ENCODE results near the gene NCOA5. TPM values are rescaled to one million over a fixed set of nuclear protein-coding genes. Genes with fewer than 3 reads are reported as not detected.

NCOA5 gene
- total and polyA plus RNA-seq, 10 of the 15 experiments (the other 5 are each of a cell fraction or from before 2014, with no cell fraction given) = 7.7 to 38.1 (median 30.1) TPM

- TF ChIP-seq BCLAF1 (IDR thresholded peaks at IDR 0.05) = no peak
Observed at GRCh38 chr20:46074006-46074405, 15.8 kb downstream of the NCOA5 start (continued).

GRCh38 chr20:46073443-46073842 lies 16.3 kb downstream of the NCOA5 start:
- no peaks in the 10 kb centered on the region for H3K4me1 ChIP-seq (ENCODE audit: control insufficient read depth, insufficient read depth, low read length)
- no peak for FAIRE-seq
- no peaks in the 10 kb centered on the region for H3K79me2 ChIP-seq (ENCODE audit: control insufficient read depth, insufficient read depth, low read length)
- H3K4me3 ChIP-seq = no peak overlapping the region
- peaks cover 4 to 34% of the 10 kb centered on the region in 2 experiments for H3K36me3 ChIP-seq (ENCODE audit: control insufficient read depth in 2 of 2, insufficient read depth in 2 of 2, low read length in 1 of 2)
- DNase-seq (ENCODE audit: low read depth, low spot score) = no peak
- no peaks in the 10 kb centered on the region for H3K9me3 ChIP-seq (replicated peaks; ENCODE audit: control insufficient read depth, insufficient read depth, low read length)
- no peak overlapping the region for H3K4me2 ChIP-seq (ENCODE audit: control insufficient read depth, insufficient read depth)
- no peaks in the 10 kb centered on the region for H3K27me3 ChIP-seq (replicated peaks in 1 of 2; ENCODE audit: control insufficient read depth in 2 of 2, insufficient read depth in 2 of 2, low read length in 1 of 2)
- intact Hi-C loops (cut with micrococcal nuclease; ENCODE audit: unreplicated experiment) (no loop called here), in situ Hi-C loops (cut with MboI) (no loop called here)
- CTCF ChIA-PET = no interaction called here
- 96% methylated on average over 3 of the region's 3 CpGs for WGBS (ENCODE audit: insufficient coverage, insufficient replicate concordance, low lambda C conversion rate, missing lambda C conversion rate)
- H4K20me1 ChIP-seq (ENCODE audit: control insufficient read depth, insufficient read depth) = no peaks in the 10 kb centered on the region
- RAD21 ChIA-PET (ENCODE audit: unreplicated experiment) = no interaction called here
- no TSS peak for BruUV-seq (replicated peaks)
- no peak overlapping the region for H2AFZ ChIP-seq (ENCODE audit: control insufficient read depth, low read depth, low read length)
- POLR2A ChIA-PET = no interaction called here
- SMC1A ChIA-PET (ENCODE audit: uncharacterized antibody, unreplicated experiment) = no interaction called here
- no peak for ATAC-seq
- no peak overlapping the region for H3K27ac ChIP-seq (ENCODE audit: control insufficient read depth, insufficient read depth)
- H3K9ac ChIP-seq (ENCODE audit: control insufficient read depth, insufficient read depth, low read length) = no peak overlapping the region
- TF ChIP-seq IRF3 (IDR thresholded peaks at IDR 0.05) (no peak), SPI1 (IDR thresholded peaks at IDR 0.05; ENCODE audit: borderline replicate concordance, insufficient read depth, low read depth, low read length) (no peak), CEBPB (IDR thresholded peaks at IDR 0.05; ENCODE audit: borderline replicate concordance in 1 of 2, low read depth in 2 of 2, low read length in 2 of 2) (no peak), ZSCAN29 (IDR thresholded peaks at IDR 0.05) (no peak), SMAD1 (IDR thresholded peaks at IDR 0.05; ENCODE audit: low read depth, partially characterized antibody) (no peak), BRCA1 (IDR thresholded peaks at IDR 0.05; ENCODE audit: low read depth, low read length) (no peak), JUND (IDR thresholded peaks at IDR 0.05; ENCODE audit: low read depth, low read length) (no peak), BCL3 (IDR thresholded peaks at IDR 0.05; ENCODE audit: borderline replicate concordance, insufficient read depth, low read depth, low read length, poor library complexity, severe bottlenecking) (no peak), RFX5 (IDR thresholded peaks at IDR 0.05; ENCODE audit: low read depth, low read length) (no peak), ZNF274 (IDR thresholded peaks at IDR 0.05; ENCODE audit: insufficient read depth, insufficient read length) (no peak), POLR2AphosphoS2 (IDR thresholded peaks at IDR 0.05; ENCODE audit: low read depth, low read length) (no peak), SP1 (IDR thresholded peaks at IDR 0.05; ENCODE audit: low read depth, low read length) (no peak), SIN3A (IDR thresholded peaks at IDR 0.05; ENCODE audit: low read depth, low read length) (no peak), MTA2 (IDR thresholded peaks at IDR 0.05; ENCODE audit: low read depth) (no peak)

Data from GM12878 (cell line).